HEK293T (cell line): ENCODE measurements around the gene USP24.

ENCODE experiments used
- CTCF ChIA-PET: fragments of 350-600 bp; formaldehyde crosslinking; extraction: SDS; loops from one replicate; lab custom pipeline; 2021; ENCODE audit warnings: antibody characterized with exemption, inconsistent platforms; lab: Yijun Ruan, JAX
- POLR2A ChIA-PET: fragments of 350-600 bp; formaldehyde crosslinking; extraction: SDS; loops from one replicate; lab custom pipeline; 2020; ENCODE audit warnings: antibody characterized with exemption, inconsistent platforms; lab: Yijun Ruan, JAX
- DNase-seq: peaks from one replicate; pipeline ENCODE4 v3.0.0; 2012; ENCODE audit warnings: mixed read lengths; ENCODE audit errors: extremely low spot score
- ARNT ChIP-seq: fragments of 450-650 bp; IDR thresholded peaks from 2 replicates; pipeline ENCODE4 v1.6.1; 2017; ENCODE audit warnings: mild to moderate bottlenecking
- BHLHE40 ChIP-seq: fragments of 450-650 bp; IDR thresholded peaks from 2 replicates; pipeline ENCODE4 v1.6.1; 2016; ENCODE audit warnings: mild to moderate bottlenecking, moderate library complexity, borderline replicate concordance
- CTBP1 ChIP-seq: fragments of 450-650 bp; IDR thresholded peaks from 2 replicates; pipeline ENCODE4 v1.6.1; 2016; ENCODE audit warnings: borderline replicate concordance
- ELF4 ChIP-seq: fragments of 450-650 bp; IDR thresholded peaks from 2 replicates; pipeline ENCODE4 v1.6.1; 2017; ENCODE audit warnings: antibody characterized with exemption
- FOXA1 ChIP-seq: fragments of 450-650 bp; IDR thresholded peaks from 2 replicates; pipeline ENCODE4 v1.6.1; 2016; ENCODE audit warnings: mild to moderate bottlenecking
- FOXK2 ChIP-seq: fragments of 450-650 bp; IDR thresholded peaks from 2 replicates; pipeline ENCODE4 v1.6.1; 2016; ENCODE audit warnings: mild to moderate bottlenecking
- FOXM1 ChIP-seq: fragments of 450-650 bp; IDR thresholded peaks from 2 replicates; pipeline ENCODE4 v1.6.1; 2017; ENCODE audit warnings: mild to moderate bottlenecking, borderline replicate concordance
- HDGF ChIP-seq: fragments of 450-650 bp; IDR thresholded peaks from 2 replicates; pipeline ENCODE4 v1.6.1; 2017; ENCODE audit warnings: antibody characterized with exemption, borderline replicate concordance
- L3MBTL2 ChIP-seq: fragments of 450-650 bp; conservative IDR thresholded peaks from 2 replicates; pipeline ENCODE4 v1.6.1; 2016; ENCODE audit warnings: mild to moderate bottlenecking
- LEF1 ChIP-seq: fragments of 450-650 bp; IDR thresholded peaks from 2 replicates; pipeline ENCODE4 v1.6.1; 2017; ENCODE audit warnings: mild to moderate bottlenecking, borderline replicate concordance
- NFRKB ChIP-seq: fragments of 450-650 bp; IDR thresholded peaks from 2 replicates; pipeline ENCODE4 v1.6.1; 2016; ENCODE audit warnings: mild to moderate bottlenecking, moderate library complexity
- SP1 ChIP-seq: fragments of 450-650 bp; IDR thresholded peaks from 2 replicates; pipeline ENCODE4 v1.6.1; 2017
- SUZ12 ChIP-seq: fragments of 450-650 bp; IDR thresholded peaks from 2 replicates; pipeline ENCODE4 v1.6.1; 2016; ENCODE audit warnings: mild to moderate bottlenecking
- TARDBP ChIP-seq: fragments of 450-650 bp; IDR thresholded peaks from 2 replicates; pipeline ENCODE4 v1.6.1; 2016
- ZNF384 ChIP-seq: fragments of 450-650 bp; IDR thresholded peaks from 2 replicates; pipeline ENCODE4 v1.6.1; 2016
- TF ChIP-seq, protein P1 (sequence below): fragments of 450-650 bp; IDR thresholded peaks from 2 replicates; pipeline ENCODE4 v1.6.1; 2016

The USP24 gene

DNA sequence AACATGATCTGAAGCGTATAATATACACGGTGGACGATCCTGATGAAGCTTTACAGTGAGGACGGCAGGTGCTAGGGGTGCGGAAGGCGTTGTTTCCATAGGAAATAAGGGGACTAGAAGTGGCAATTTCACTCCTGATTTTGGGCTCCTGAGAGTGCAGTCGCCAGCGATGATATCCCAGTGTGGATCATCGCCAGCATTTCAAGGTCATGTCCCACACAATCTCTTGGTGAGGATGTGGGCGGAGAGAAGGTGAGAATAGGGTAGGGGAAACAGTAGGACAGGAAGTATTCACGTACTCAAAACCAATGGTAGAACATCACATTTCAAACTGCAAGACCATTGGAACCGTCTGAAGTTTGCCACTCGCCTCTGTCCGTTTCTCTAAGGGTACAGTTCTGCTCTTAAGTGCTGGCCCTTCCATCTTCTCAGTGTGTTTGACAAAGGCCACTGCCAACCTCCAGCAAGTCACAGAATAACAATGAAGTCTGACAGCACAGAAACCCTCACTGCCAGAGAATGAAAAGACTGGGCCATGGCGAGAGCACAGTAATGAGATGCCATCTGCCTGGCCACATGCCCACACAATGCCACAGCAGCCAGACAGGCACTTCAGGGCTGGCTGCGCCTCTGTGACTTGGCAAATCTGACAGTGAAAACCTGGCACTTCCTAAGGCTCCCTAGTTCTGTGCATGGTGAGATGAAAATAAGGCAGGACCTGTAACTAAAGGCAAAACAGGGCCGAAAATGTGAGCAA lies 148.0 kb downstream of the USP24 start:
- ChIA-PET POLR2A (no interaction called here), CTCF (no interaction called here)
- DNase-seq: no peak
- TF ChIP-seq ARNT (no peak), ELF4 (no peak), LEF1 (no peak), CTBP1 (no peak), SUZ12 (no peak), NFRKB (no peak), FOXM1 (no peak), TARDBP (no peak), FOXA1 (no peak), L3MBTL2 (no peak)

DNA sequence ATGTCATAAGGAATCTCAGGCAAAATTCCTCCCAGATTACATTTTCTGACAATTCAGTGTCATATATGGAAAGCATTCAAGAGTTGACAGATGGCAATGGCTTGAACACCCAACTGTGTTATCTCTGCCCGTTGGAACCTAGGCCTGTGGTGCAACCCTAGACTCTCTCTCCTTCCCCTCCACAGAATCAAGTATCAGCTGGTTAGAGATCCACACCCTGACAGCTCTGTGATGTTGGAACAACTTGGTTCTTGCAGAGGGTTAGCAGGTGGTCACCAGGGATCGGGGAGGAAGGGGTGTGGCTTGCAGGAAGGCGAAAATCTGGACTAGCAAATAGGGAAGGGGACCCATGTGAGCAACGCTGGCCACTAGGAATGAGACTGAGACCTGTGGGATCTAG lies 149.5 kb downstream of the USP24 start:
- DNase-seq: no peak
- CTCF ChIA-PET: no interaction called here
- POLR2A ChIA-PET: no interaction called here
- TF ChIP-seq, protein P1, sequence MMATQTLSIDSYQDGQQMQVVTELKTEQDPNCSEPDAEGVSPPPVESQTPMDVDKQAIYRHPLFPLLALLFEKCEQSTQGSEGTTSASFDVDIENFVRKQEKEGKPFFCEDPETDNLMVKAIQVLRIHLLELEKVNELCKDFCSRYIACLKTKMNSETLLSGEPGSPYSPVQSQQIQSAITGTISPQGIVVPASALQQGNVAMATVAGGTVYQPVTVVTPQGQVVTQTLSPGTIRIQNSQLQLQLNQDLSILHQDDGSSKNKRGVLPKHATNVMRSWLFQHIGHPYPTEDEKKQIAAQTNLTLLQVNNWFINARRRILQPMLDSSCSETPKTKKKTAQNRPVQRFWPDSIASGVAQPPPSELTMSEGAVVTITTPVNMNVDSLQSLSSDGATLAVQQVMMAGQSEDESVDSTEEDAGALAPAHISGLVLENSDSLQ: no peak
- no peak for TF ChIP-seq BHLHE40
- TF ChIP-seq CTBP1: no peak
- no peak for TF ChIP-seq ARNT
- TF ChIP-seq ZNF384: no peak
- TF ChIP-seq NFRKB: no peak
- TF ChIP-seq FOXK2: no peak
- TF ChIP-seq HDGF: no peak
- TF ChIP-seq ELF4: no peak
- TF ChIP-seq SUZ12: no peak
- no peak for TF ChIP-seq FOXA1
- no peak for TF ChIP-seq FOXM1
- no peak for TF ChIP-seq SP1
- TF ChIP-seq LEF1: no peak
- no peak for TF ChIP-seq L3MBTL2

DNA sequence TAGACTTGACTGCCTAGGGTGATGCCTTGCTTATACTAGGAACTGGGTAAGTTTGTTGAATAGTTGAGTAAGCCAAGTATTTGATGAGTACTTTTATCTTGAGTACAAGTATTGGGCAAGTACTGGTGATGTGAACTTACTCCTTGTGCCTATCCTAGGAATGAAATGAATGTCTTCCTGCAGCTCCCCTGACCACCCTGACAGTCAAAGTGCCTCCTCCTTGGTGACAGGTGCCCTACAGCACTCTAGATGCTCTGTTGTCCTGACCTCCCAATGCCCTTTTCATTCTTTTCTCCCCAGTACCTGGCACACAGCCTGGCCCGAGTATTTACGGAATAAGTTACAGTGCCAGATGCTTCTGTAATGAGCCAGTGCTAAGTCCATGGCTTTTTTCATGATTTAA lies 150.3 kb downstream of the USP24 start:
- ChIA-PET POLR2A (no interaction called here), CTCF (no interaction called here)

DNA sequence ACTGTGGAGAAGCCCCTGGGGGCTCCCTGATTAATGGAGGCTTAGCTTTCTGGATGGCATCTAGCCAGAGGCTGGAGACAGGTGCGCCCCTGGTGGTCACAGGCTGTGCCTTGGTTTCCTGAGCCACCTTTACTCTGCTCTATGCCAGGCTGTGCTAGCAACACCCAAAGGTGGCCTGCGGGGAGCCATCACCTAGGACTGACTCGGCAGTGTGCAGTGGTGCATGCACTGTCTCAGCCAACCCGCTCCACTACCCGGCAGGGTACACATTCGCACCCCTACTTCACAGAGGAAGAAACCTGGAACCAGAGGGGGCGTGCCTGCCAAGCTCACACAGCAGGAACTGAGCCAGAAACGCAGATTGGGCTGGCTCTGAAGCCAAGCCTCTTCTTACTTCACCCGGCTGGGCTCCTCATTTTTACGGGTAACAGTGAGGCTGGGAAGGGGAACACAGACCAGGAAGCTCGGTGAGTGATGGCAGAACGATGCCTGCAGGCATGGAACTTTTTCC lies 151.0 kb downstream of the USP24 start:
- ChIA-PET CTCF (no interaction called here), POLR2A (no interaction called here)
- no peak for DNase-seq
- TF ChIP-seq SUZ12: no peak

More for the DNA sequence above, 150.3 kb downstream of the USP24 start:
- no peak for TF ChIP-seq LEF1
- no peak for TF ChIP-seq CTBP1
- no peak for TF ChIP-seq NFRKB
- no peak for TF ChIP-seq L3MBTL2
- no peak for TF ChIP-seq SP1
- TF ChIP-seq FOXM1: no peak
- TF ChIP-seq ZNF384: no peak
- TF ChIP-seq BHLHE40: no peak
- TF ChIP-seq, protein P1: no peak
- TF ChIP-seq FOXA1: no peak
- TF ChIP-seq ARNT: no peak
- no peak for TF ChIP-seq SUZ12
- TF ChIP-seq FOXK2: no peak
- no peak for TF ChIP-seq HDGF
- TF ChIP-seq TARDBP: no peak
- DNase-seq: no peak

DNA sequence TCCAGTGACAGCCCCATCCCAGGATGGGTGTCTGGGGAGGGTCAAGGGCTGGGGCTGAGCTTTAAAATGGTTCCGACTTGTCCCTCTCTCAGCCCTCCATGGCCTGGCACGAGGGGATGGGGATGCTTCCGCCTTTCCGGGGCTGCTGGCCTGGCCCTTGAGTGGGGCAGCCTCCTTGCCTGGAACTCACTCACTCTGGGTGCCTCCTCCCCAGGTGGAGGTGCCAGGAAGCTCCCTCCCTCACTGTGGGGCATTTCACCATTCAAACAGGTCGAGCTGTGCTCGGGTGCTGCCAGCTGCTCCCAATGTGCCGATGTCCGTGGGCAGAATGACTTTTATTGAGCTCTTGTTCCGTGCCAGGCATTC lies 151.6 kb downstream of the USP24 start:
- POLR2A ChIA-PET: no interaction called here
- no peak for DNase-seq
- CTCF ChIA-PET: no interaction called here
- TF ChIP-seq FOXK2 (no peak), HDGF (no peak), ZNF384 (no peak), TARDBP (no peak), SUZ12 (no peak), L3MBTL2 (no peak), SP1 (no peak), ELF4 (no peak), NFRKB (no peak), LEF1 (no peak), BHLHE40 (no peak), FOXA1 (no peak), FOXM1 (no peak), CTBP1 (no peak), ARNT (no peak)
- TF ChIP-seq, protein P1: no peak

DNA sequence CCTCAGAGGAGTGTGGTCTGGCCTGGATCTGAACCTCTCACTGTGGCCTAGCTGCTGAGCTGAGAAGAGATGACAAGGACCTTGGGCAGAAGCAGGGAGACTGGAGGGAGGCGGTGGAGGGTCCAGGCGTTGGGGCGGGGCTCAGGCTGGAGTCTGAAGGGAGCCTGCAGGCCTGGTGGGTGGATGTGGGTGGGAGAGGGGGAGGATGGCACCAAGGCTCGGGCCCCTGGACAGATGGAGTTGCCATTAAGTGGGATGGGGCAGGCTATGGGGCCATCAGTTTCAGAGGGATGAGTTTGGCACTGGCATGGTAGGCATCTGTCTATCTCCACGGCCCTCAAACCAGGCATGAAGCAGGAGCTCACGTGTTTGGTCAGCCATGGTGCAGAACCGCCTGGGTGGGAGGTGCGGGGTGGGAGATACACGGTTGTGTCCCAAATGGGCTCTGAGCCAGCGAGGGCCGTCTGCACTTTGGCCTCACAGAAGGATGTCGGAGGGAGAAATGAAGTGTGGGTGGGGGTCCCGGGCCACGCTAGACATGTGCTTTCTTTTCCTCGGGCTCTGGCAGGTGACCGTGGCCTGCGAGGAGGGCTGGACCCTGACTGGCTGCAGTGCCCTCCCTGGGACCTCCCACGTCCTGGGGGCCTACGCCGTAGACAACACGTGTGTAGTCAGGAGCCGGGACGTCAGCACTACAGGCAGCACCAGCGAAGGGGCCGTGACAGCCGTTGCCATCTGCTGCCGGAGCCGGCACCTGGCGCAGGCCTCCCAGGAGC lies 152.2 kb downstream of the USP24 start:
- ChIA-PET POLR2A (no interaction called here), CTCF (no interaction called here)
- no peak for DNase-seq
- TF ChIP-seq ZNF384 (no peak), LEF1 (no peak), BHLHE40 (no peak), CTBP1 (no peak), FOXA1 (no peak), L3MBTL2 (no peak), ELF4 (no peak), TARDBP (no peak), HDGF (no peak)
- TF ChIP-seq, protein P1: no peak
